ENCODE results near the gene UBXN10. TPM values are rescaled to one million over a fixed set of nuclear protein-coding genes. Genes with fewer than 3 reads are reported as not detected.

UBXN10 gene
- total and polyA plus RNA-seq, 4 donors = 0.50 to 2.3 (median 1.1) TPM

DNA sequence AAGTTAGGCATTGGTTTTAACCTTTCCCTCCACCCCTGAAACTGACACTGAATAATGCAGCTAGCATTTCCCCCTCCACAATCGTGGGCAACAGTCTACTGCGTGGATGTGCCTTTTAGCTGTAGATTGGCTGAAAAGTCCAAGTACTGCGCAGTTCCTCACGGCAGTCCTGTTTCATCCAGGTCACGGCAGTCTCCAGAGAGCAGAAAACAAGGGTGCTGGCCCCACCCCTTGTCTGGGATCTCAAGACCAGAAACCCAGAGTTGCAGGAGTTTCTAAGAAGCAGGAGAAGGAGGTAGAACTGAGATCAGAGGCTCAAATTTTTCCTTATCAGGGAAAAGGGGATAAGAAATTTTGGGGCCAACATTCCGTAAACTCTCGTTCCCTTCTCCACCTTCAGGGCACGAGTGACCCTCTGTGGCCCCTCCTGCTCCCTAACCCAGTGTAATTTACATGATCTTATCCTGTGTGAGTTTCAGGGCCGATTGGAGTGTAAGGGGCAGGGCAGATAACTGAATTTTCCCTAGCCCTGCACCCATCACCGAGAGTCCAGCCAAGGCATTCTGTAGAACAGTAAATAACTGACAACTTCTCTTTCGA lies 26.3 kb downstream of the UBXN10 start:
- no peaks in the 10 kb centered on the region for H3K36me3 ChIP-seq (ENCODE audit: control insufficient read depth in 4 of 4, insufficient read depth in 3 of 4, low read depth in 1 of 4, low read length in 3 of 4)
- H3K9me3 ChIP-seq (ENCODE audit: control insufficient read depth in 4 of 4, low read length in 3 of 4) = no peaks in the 10 kb centered on the region
- DNase-seq (ENCODE audit: low spot score) = no peak
- no peak overlapping the region for H3K9ac ChIP-seq (ENCODE audit: low read depth in 1 of 2, low read length in 2 of 2)
- 64% methylated on average over 11 of the region's 11 CpGs for WGBS
- TF ChIP-seq FOXA1 (IDR thresholded peaks at IDR 0.05) (no peak), TAF1 (conservative IDR thresholded peaks at IDR 0.05) (no peak), NR2F2 (IDR thresholded peaks at IDR 0.05) (no peak), HNF4A (conservative IDR thresholded peaks at IDR 0.05) (no peak), EGR1 (IDR thresholded peaks at IDR 0.05; ENCODE audit: low read depth in 2 of 2) (no peak), JUND (IDR thresholded peaks at IDR 0.05) (no peak), REST (IDR thresholded peaks at IDR 0.05) (no peak), ATF3 (IDR thresholded peaks at IDR 0.05) (no peak), YY1 (IDR thresholded peaks at IDR 0.05) (no peak), FOXA2 (IDR thresholded peaks at IDR 0.05) (no peak), CTCF (IDR thresholded peaks at IDR 0.05; ENCODE audit: low read depth, low read length, missing input control) (no peak), GABPA (IDR thresholded peaks at IDR 0.05 in 1 of 2, conservative IDR thresholded peaks at IDR 0.05 in 1 of 2) (no peak), SP1 (IDR thresholded peaks at IDR 0.05) (no peak), ZBTB33 (IDR thresholded peaks at IDR 0.05) (no peak), HNF4G (IDR thresholded peaks at IDR 0.05) (no peak)
- TF ChIP-seq, protein P1, sequence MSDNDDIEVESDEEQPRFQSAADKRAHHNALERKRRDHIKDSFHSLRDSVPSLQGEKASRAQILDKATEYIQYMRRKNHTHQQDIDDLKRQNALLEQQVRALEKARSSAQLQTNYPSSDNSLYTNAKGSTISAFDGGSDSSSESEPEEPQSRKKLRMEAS (IDR thresholded peaks at IDR 0.05) = no peak
- no peaks in the 10 kb centered on the region for H3K27me3 ChIP-seq (ENCODE audit: control insufficient read depth in 4 of 4, insufficient read depth in 4 of 4, low read length in 3 of 4)
- no peak overlapping the region for H3K4me3 ChIP-seq (ENCODE audit: low read depth in 1 of 3, low read length in 3 of 3)
- peaks cover 0 to 9% (median 5%) of the 10 kb centered on the region in 4 donors for H3K4me1 ChIP-seq (ENCODE audit: control insufficient read depth in 4 of 4, insufficient read depth in 4 of 4, low read length in 3 of 4)
- H3K27ac ChIP-seq (ENCODE audit: low read depth in 1 of 2, low read length in 2 of 2) = no peak overlapping the region

Data from liver (tissue), 9 donors.